Osteoblast (primary cell): Measurements from ENCODE around the gene INPP5B. TPM values are rescaled to one million over a fixed set of nuclear protein-coding genes. Genes with fewer than 3 reads are reported as not detected.

Experiments
- DNase-seq: peaks from one replicate; pipeline ENCODE4 v3.0.0; 2011; ENCODE audit warnings: low spot score, mixed read lengths; ENCODE audit not compliant: insufficient read length; ENCODE audit errors: missing footprints
- H2AFZ ChIP-seq: 2 replicates; pipeline ENCODE4 v1.6.0; 2011; ENCODE audit warnings: mild to moderate bottlenecking, low read length
- H3K27ac ChIP-seq: 2 replicates; pipeline ENCODE4 v1.5.1; 2011; ENCODE audit warnings: mild to moderate bottlenecking, low read depth, low read length, moderate library complexity
- H3K27me3 ChIP-seq: 2 replicates; pipeline ENCODE4 v1.6.0; 2012; ENCODE audit warnings: mild to moderate bottlenecking, control low read depth, inconsistent platforms, low read length, moderate library complexity; ENCODE audit not compliant: insufficient read depth
- H3K36me3 ChIP-seq: 2 replicates; pipeline ENCODE4 v1.5.1; 2011; ENCODE audit warnings: mild to moderate bottlenecking, low read length, control low read depth, moderate library complexity; ENCODE audit not compliant: insufficient read depth
- H3K4me1 ChIP-seq: 2 replicates; pipeline ENCODE4 v1.5.1; 2011; ENCODE audit warnings: mild to moderate bottlenecking, low read length, control low read depth, moderate library complexity; ENCODE audit not compliant: insufficient read depth
- H3K4me2 ChIP-seq: 2 replicates; pipeline ENCODE4 v1.6.0; 2011; ENCODE audit warnings: mild to moderate bottlenecking, low read length; ENCODE audit not compliant: insufficient read depth
- H3K4me3 ChIP-seq: fragments of 200-600 bp; sonication (generic); 3 replicates; pipeline ENCODE4 v1.5.1; 2012; ENCODE audit warnings: mild to moderate bottlenecking, low read length, inconsistent platforms; ENCODE audit not compliant: insufficient read depth
- H3K79me2 ChIP-seq: 2 replicates; pipeline ENCODE4 v1.6.0; 2012; ENCODE audit warnings: mild to moderate bottlenecking, low read length, control low read depth, inconsistent platforms; ENCODE audit not compliant: insufficient read depth
- H3K9me3 ChIP-seq: 2 replicates; pipeline ENCODE4 v1.5.1; 2011; ENCODE audit warnings: low read depth, low read length, control low read depth
- H4K20me1 ChIP-seq: 2 replicates; pipeline ENCODE4 v1.6.0; 2012; ENCODE audit warnings: mild to moderate bottlenecking, low read length, control low read depth; ENCODE audit not compliant: insufficient read depth
- CTCF ChIP-seq: IDR thresholded peaks from 2 replicates; pipeline ENCODE4 v1.5.1; 2011; ENCODE audit warnings: mild to moderate bottlenecking, low read depth, low read length, moderate library complexity; ENCODE audit errors: extremely low read depth
- total RNA-seq: library from RNA; depleted of rRNA; stranded (reverse); fragments of >200 nt; gene quantifications from 2 replicates; pipeline ENCODE4 v1.2.3, GENCODE V29; 2012

Gene INPP5B
- total RNA-seq, 1 donor = 39.4 TPM

GRCh38 chr1:37836788-37837187 is 110.1 kb downstream of the INPP5B start:
- Histone ChIP-seq H3K9me3 (no peaks in the 10 kb centered on the region), H2AFZ (no peak overlapping the region), H3K79me2 (peaks cover 10% of the 10 kb centered on the region), H3K4me1 (no peaks in the 10 kb centered on the region), H3K27ac (no peak overlapping the region), H3K36me3 (peaks cover 68% of the 10 kb centered on the region), H3K4me3 (no peak overlapping the region), H3K27me3 (no peaks in the 10 kb centered on the region), H4K20me1 (no peaks in the 10 kb centered on the region), H3K4me2 (no peak overlapping the region)
- no peak for DNase-seq
- no peak for TF ChIP-seq CTCF

GRCh38 chr1:37831809-37832208 is 115.0 kb downstream of the INPP5B start:
- peaks cover 2% of the 10 kb centered on the region for H4K20me1 ChIP-seq
- H3K79me2 ChIP-seq = no peaks in the 10 kb centered on the region
- H3K4me2 ChIP-seq = no peak overlapping the region
- H3K36me3 ChIP-seq = peaks cover 54% of the 10 kb centered on the region
- H3K27me3 ChIP-seq = no peaks in the 10 kb centered on the region
- no peak for TF ChIP-seq CTCF
- no peaks in the 10 kb centered on the region for H3K4me1 ChIP-seq
- DNase-seq = no peak
- H2AFZ ChIP-seq = no peak overlapping the region
- H3K4me3 ChIP-seq = no peak overlapping the region
- H3K9me3 ChIP-seq = no peaks in the 10 kb centered on the region
- no peak overlapping the region for H3K27ac ChIP-seq

GRCh38 chr1:37831109-37831508 is 115.7 kb downstream of the INPP5B start:
- H3K27me3 ChIP-seq = no peaks in the 10 kb centered on the region
- peaks cover 4% of the 10 kb centered on the region for H4K20me1 ChIP-seq
- H2AFZ ChIP-seq = no peak overlapping the region
- H3K4me3 ChIP-seq = no peak overlapping the region
- no peak overlapping the region for H3K4me2 ChIP-seq
- TF ChIP-seq CTCF = no peak
- no peaks in the 10 kb centered on the region for H3K9me3 ChIP-seq
- H3K36me3 ChIP-seq = peaks cover 53% of the 10 kb centered on the region
- H3K79me2 ChIP-seq = no peaks in the 10 kb centered on the region
- no peak overlapping the region for H3K27ac ChIP-seq
- no peak for DNase-seq
- H3K4me1 ChIP-seq = no peaks in the 10 kb centered on the region

- no peak for DNase-seq
- Histone ChIP-seq H2AFZ (no peak overlapping the region), H3K79me2 (no peaks in the 10 kb centered on the region), H3K36me3 (peaks cover 31% of the 10 kb centered on the region), H3K4me3 (no peak overlapping the region), H3K27ac (no peak overlapping the region), H3K4me1 (no peaks in the 10 kb centered on the region), H3K27me3 (no peaks in the 10 kb centered on the region), H3K4me2 (no peak overlapping the region), H3K9me3 (no peaks in the 10 kb centered on the region), H4K20me1 (peaks cover 4% of the 10 kb centered on the region)
- TF ChIP-seq CTCF = no peak
Measured at GRCh38 chr1:37828410-37829074, 118.3 kb downstream of the INPP5B start.
